HEK293 (cell line): ENCODE data around the gene EDIL3.

Source experiments
- CTCF ChIA-PET: fragments of 350-600 bp; formaldehyde crosslinking; extraction: SDS; loops from one replicate; lab custom pipeline; 2021; ENCODE audit warnings: antibody characterized with exemption; lab: Yijun Ruan, JAX
- POLR2A ChIA-PET: fragments of 300-600 bp; formaldehyde crosslinking; extraction: SDS; loops from one replicate; lab custom pipeline; 2020; ENCODE audit warnings: antibody characterized with exemption, inconsistent platforms; lab: Yijun Ruan, JAX
- H3K27ac ChIP-seq: fragments of 200-500 bp; sonication (Bioruptor generic); 2 replicates; pipeline ENCODE4 v1.5.1; 2014; ENCODE audit warnings: low read depth, low read length, control low read depth, inconsistent platforms; ENCODE audit errors: extremely low read depth
- H3K36me3 ChIP-seq, 2 experiments: fragments of 200-500 bp in 1 of 2; sonication (Bioruptor generic) in 1 of 2; 1 replicate in 1 of 2; 2 replicates in 1 of 2; pipeline ENCODE4 v1.5.1; 2014 to 2017; ENCODE audit warnings: inconsistent platforms in 2 of 2, low read length in 2 of 2; ENCODE audit not compliant: control insufficient read depth in 2 of 2, insufficient read depth in 1 of 2
- H3K4me1 ChIP-seq: fragments of 200-500 bp; sonication (Bioruptor generic); 2 replicates; pipeline ENCODE4 v1.5.1; 2014; ENCODE audit warnings: mild to moderate bottlenecking, low read length, inconsistent platforms; ENCODE audit not compliant: control insufficient read depth, insufficient read depth
- H3K4me3 ChIP-seq: 2 replicates; pipeline ENCODE4 v1.5.1; 2011; ENCODE audit warnings: low read depth, mild to moderate bottlenecking, control low read depth, low read length, moderate library complexity
- H3K9me3 ChIP-seq: fragments of 200-500 bp; sonication (Bioruptor generic); 2 replicates; pipeline ENCODE4 v1.5.1; 2014; ENCODE audit warnings: low read depth, low read length, inconsistent platforms; ENCODE audit not compliant: control insufficient read depth, insufficient read depth
- BCL11B ChIP-seq: fragments of 450-650 bp; formaldehyde crosslinking; IDR thresholded peaks from 2 replicates; pipeline ENCODE4 v1.5.1; 2016; ENCODE audit warnings: low read depth, missing biosample characterization, missing genetic modification characterization
- EGR2 ChIP-seq: fragments of 450-650 bp; formaldehyde crosslinking; IDR thresholded peaks from 2 replicates; pipeline ENCODE4 v1.5.1; 2016; ENCODE audit warnings: low read depth, missing biosample characterization, missing genetic modification characterization
- GLIS1 ChIP-seq: fragments of 450-650 bp; formaldehyde crosslinking; IDR thresholded peaks from 2 replicates; pipeline ENCODE4 v1.5.1; 2016; ENCODE audit warnings: missing biosample characterization, missing genetic modification characterization
- KLF16 ChIP-seq: fragments of 450-650 bp; formaldehyde crosslinking; IDR thresholded peaks from 2 replicates; pipeline ENCODE4 v1.5.1; 2017; ENCODE audit warnings: missing biosample characterization, missing genetic modification characterization
- KLF8 ChIP-seq: fragments of 450-650 bp; formaldehyde crosslinking; IDR thresholded peaks from 2 replicates; pipeline ENCODE4 v1.5.1; 2016; ENCODE audit warnings: missing biosample characterization, missing genetic modification characterization
- MYNN ChIP-seq: fragments of 450-650 bp; formaldehyde crosslinking; IDR thresholded peaks from 2 replicates; pipeline ENCODE4 v1.5.1; 2016; ENCODE audit warnings: missing biosample characterization, missing genetic modification characterization, borderline replicate concordance
- SCRT1 ChIP-seq: fragments of 450-650 bp; formaldehyde crosslinking; IDR thresholded peaks from 2 replicates; pipeline ENCODE4 v1.5.1; 2016; ENCODE audit warnings: missing biosample characterization, missing genetic modification characterization, borderline replicate concordance
- WT1 ChIP-seq: fragments of 450-650 bp; formaldehyde crosslinking; IDR thresholded peaks from 2 replicates; pipeline ENCODE4 v1.5.1; 2016; ENCODE audit warnings: missing biosample characterization, missing genetic modification characterization
- ZFP3 ChIP-seq: fragments of 450-650 bp; formaldehyde crosslinking; IDR thresholded peaks from 2 replicates; pipeline ENCODE4 v1.5.1; 2016; ENCODE audit warnings: low read depth, missing biosample characterization, missing genetic modification characterization
- ZNF121 ChIP-seq: fragments of 450-650 bp; formaldehyde crosslinking; IDR thresholded peaks from 2 replicates; pipeline ENCODE4 v1.5.1; 2016; ENCODE audit warnings: missing biosample characterization, missing genetic modification characterization
- ZNF211 ChIP-seq: fragments of 450-650 bp; formaldehyde crosslinking; IDR thresholded peaks from 2 replicates; pipeline ENCODE4 v1.5.1; 2016; ENCODE audit warnings: low read depth, missing biosample characterization, missing genetic modification characterization
- ZNF23 ChIP-seq: fragments of 450-650 bp; formaldehyde crosslinking; IDR thresholded peaks from 2 replicates; pipeline ENCODE4 v1.5.1; 2016; ENCODE audit warnings: missing biosample characterization, missing genetic modification characterization, borderline replicate concordance
- ZNF366 ChIP-seq: fragments of 450-650 bp; formaldehyde crosslinking; conservative IDR thresholded peaks from 2 replicates; pipeline ENCODE4 v1.5.1; 2016; ENCODE audit warnings: missing biosample characterization, missing genetic modification characterization
- ZNF37A ChIP-seq: fragments of 450-650 bp; IDR thresholded peaks from 2 replicates; pipeline ENCODE4 v1.5.1; 2018; ENCODE audit warnings: missing biosample characterization, missing genetic modification characterization
- ZNF629 ChIP-seq: fragments of 450-650 bp; formaldehyde crosslinking; IDR thresholded peaks from 2 replicates; pipeline ENCODE4 v1.5.1; 2017; ENCODE audit warnings: missing biosample characterization, missing genetic modification characterization
- ZNF658 ChIP-seq: fragments of 450-650 bp; formaldehyde crosslinking; IDR thresholded peaks from 2 replicates; pipeline ENCODE4; 2016; ENCODE audit warnings: missing biosample characterization, missing genetic modification characterization
- TF ChIP-seq, protein P1 (sequence below): fragments of 450-650 bp; formaldehyde crosslinking; IDR thresholded peaks from 2 replicates; pipeline ENCODE4 v1.5.1; 2017; ENCODE audit warnings: missing biosample characterization, mild to moderate bottlenecking, missing genetic modification characterization, moderate library complexity
- TF ChIP-seq, protein P2 (sequence below): fragments of 450-650 bp; formaldehyde crosslinking; IDR thresholded peaks from 2 replicates; pipeline ENCODE4 v1.5.1; 2016; ENCODE audit warnings: missing biosample characterization, missing genetic modification characterization
- TF ChIP-seq, protein P3 (sequence below): fragments of 450-650 bp; formaldehyde crosslinking; IDR thresholded peaks from 2 replicates; pipeline ENCODE4 v1.5.1; 2016; ENCODE audit warnings: missing biosample characterization, missing genetic modification characterization
- TF ChIP-seq, protein P4 (sequence below): fragments of 450-650 bp; formaldehyde crosslinking; IDR thresholded peaks from 2 replicates; pipeline ENCODE4 v1.5.1; 2016; ENCODE audit warnings: missing biosample characterization, missing genetic modification characterization
- TF ChIP-seq, protein P5 (sequence below): fragments of 450-650 bp; formaldehyde crosslinking; IDR thresholded peaks from 2 replicates; pipeline ENCODE4 v1.5.1; 2016; ENCODE audit warnings: missing biosample characterization, missing genetic modification characterization
- TF ChIP-seq, protein P6 (sequence below): fragments of 450-650 bp; formaldehyde crosslinking; IDR thresholded peaks from 2 replicates; pipeline ENCODE4 v1.5.1; 2017; ENCODE audit warnings: missing biosample characterization, missing genetic modification characterization

EDIL3 gene

DNA sequence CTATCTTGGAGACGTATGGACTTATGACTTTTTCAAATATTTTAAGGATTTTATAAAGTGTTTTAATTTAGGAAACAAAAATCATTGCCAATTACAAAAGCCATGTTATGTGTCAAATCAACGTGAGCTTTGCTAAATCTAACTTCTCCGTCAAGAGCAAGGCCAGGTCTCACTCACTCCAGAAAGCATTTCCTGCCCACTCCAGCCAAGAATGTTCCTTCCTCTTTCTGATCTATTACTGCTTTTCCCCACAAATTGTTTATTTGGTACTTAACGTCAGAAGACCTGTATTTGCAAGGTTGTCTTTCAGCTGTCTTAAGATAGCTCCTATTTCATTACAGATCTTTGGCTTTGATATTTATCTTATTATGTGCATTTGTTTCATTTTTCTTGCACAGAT is 470.5 kb downstream of the EDIL3 start:
- ChIA-PET POLR2A (no interaction called here), CTCF (interaction anchor here (8.0 kb wide), 1 partner anchor 12 kb away, joined by 61 read pairs; no protein-coding TSS in a partner anchor)
- H3K4me1 ChIP-seq: no peaks in the 10 kb centered on the region
- H3K9me3 ChIP-seq: no peaks in the 10 kb centered on the region
- H3K4me3 ChIP-seq: no peak overlapping the region
- no peak for TF ChIP-seq EGR2 (tag by site-specific recombination)
- no peak overlapping the region for H3K27ac ChIP-seq
- H3K36me3 ChIP-seq: no peaks in the 10 kb centered on the region

DNA sequence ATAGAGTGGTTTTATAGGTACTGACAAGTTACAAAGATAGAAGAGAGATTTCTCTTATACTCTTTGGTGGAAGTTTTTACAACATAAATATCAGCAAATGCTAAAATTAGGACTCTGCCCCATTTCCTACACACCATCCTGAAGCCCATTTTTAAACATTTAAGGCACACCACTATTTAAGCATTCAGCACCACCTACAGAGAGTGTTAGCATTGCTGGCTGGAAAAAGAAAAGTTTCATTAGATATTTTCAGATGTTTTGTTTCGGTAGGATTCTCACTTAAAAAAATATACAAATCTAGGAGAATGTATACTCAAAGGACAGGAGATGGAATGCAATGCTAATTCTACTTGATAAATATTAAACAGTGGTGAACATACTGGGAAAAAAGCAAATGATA is 471.1 kb downstream of the EDIL3 start:
- no peaks in the 10 kb centered on the region for H3K36me3 ChIP-seq
- no peak overlapping the region for H3K27ac ChIP-seq
- TF ChIP-seq ZFP3 (no peak), ZNF366 (tag by site-specific recombination) (no peak), ZNF658 (tag by site-specific recombination) (no peak), ZNF37A (no peak), ZNF121 (tag by site-specific recombination) (no peak), ZNF211 (tag by site-specific recombination) (no peak), BCL11B (no peak), ZNF23 (tag by site-specific recombination) (no peak), MYNN (tag by site-specific recombination) (no peak), WT1 (tag by site-specific recombination) (no peak)
- TF ChIP-seq, protein P1, sequence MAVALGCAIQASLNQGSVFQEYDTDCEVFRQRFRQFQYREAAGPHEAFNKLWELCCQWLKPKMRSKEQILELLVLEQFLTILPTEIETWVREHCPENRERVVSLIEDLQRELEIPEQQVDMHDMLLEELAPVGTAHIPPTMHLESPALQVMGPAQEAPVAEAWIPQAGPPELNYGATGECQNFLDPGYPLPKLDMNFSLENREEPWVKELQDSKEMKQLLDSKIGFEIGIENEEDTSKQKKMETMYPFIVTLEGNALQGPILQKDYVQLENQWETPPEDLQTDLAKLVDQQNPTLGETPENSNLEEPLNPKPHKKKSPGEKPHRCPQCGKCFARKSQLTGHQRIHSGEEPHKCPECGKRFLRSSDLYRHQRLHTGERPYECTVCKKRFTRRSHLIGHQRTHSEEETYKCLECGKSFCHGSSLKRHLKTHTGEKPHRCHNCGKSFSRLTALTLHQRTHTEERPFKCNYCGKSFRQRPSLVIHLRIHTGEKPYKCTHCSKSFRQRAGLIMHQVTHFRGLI: no peak
- TF ChIP-seq, protein P2, sequence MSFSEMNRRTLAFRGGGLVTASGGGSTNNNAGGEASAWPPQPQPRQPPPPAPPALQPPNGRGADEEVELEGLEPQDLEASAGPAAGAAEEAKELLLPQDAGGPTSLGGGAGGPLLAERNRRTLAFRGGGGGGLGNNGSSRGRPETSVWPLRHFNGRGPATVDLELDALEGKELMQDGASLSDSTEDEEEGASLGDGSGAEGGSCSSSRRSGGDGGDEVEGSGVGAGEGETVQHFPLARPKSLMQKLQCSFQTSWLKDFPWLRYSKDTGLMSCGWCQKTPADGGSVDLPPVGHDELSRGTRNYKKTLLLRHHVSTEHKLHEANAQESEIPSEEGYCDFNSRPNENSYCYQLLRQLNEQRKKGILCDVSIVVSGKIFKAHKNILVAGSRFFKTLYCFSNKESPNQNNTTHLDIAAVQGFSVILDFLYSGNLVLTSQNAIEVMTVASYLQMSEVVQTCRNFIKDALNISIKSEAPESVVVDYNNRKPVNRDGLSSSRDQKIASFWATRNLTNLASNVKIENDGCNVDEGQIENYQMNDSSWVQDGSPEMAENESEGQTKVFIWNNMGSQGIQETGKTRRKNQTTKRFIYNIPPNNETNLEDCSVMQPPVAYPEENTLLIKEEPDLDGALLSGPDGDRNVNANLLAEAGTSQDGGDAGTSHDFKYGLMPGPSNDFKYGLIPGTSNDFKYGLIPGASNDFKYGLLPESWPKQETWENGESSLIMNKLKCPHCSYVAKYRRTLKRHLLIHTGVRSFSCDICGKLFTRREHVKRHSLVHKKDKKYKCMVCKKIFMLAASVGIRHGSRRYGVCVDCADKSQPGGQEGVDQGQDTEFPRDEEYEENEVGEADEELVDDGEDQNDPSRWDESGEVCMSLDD (tag by site-specific recombination): no peak
- TF ChIP-seq, protein P3, sequence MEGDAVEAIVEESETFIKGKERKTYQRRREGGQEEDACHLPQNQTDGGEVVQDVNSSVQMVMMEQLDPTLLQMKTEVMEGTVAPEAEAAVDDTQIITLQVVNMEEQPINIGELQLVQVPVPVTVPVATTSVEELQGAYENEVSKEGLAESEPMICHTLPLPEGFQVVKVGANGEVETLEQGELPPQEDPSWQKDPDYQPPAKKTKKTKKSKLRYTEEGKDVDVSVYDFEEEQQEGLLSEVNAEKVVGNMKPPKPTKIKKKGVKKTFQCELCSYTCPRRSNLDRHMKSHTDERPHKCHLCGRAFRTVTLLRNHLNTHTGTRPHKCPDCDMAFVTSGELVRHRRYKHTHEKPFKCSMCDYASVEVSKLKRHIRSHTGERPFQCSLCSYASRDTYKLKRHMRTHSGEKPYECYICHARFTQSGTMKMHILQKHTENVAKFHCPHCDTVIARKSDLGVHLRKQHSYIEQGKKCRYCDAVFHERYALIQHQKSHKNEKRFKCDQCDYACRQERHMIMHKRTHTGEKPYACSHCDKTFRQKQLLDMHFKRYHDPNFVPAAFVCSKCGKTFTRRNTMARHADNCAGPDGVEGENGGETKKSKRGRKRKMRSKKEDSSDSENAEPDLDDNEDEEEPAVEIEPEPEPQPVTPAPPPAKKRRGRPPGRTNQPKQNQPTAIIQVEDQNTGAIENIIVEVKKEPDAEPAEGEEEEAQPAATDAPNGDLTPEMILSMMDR (tag by site-specific recombination): no peak
- no peak overlapping the region for H3K4me3 ChIP-seq
- ChIA-PET CTCF (interaction anchor here (8.0 kb wide), 1 partner anchor 13 kb away, joined by 61 read pairs; no protein-coding TSS in a partner anchor), POLR2A (no interaction called here)
- H3K9me3 ChIP-seq: no peaks in the 10 kb centered on the region
- H3K4me1 ChIP-seq: no peaks in the 10 kb centered on the region

DNA sequence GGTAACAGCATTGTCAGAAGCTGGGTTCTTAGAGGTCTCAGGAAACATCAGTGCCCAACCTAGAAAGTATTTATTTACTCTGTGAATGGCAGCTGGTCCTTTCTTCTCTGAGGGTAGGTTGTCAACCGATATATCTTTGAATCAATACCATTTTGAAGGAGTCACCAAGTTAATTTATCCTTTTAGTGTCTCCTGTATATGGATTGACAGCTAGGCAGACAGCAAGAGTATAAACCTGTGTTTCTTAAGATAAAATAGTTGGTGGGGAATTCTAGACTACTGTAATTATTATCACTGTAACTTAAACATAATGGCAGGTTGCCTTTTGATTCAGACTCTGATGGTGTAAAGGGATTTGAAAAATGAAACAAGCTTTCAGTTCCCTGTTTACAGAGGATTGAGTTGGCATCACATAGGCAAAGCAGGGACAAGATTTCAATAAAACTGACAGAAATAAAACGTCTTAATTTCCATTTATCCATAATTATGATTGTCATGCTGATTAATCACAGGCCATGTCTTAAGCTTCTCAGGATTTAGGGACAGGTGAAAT is 473.2 kb downstream of the EDIL3 start:
- ChIA-PET POLR2A (no interaction called here), CTCF (interaction anchor here (0.7 to 8.0 kb wide), 2 partner anchors 15 to 40 kb away, joined by 4 to 61 read pairs; no protein-coding TSS in a partner anchor)
- Histone ChIP-seq H3K36me3 (no peaks in the 10 kb centered on the region), H3K4me1 (no peaks in the 10 kb centered on the region), H3K9me3 (no peaks in the 10 kb centered on the region), H3K4me3 (no peak overlapping the region), H3K27ac (no peak overlapping the region)
- TF ChIP-seq, protein P4, sequence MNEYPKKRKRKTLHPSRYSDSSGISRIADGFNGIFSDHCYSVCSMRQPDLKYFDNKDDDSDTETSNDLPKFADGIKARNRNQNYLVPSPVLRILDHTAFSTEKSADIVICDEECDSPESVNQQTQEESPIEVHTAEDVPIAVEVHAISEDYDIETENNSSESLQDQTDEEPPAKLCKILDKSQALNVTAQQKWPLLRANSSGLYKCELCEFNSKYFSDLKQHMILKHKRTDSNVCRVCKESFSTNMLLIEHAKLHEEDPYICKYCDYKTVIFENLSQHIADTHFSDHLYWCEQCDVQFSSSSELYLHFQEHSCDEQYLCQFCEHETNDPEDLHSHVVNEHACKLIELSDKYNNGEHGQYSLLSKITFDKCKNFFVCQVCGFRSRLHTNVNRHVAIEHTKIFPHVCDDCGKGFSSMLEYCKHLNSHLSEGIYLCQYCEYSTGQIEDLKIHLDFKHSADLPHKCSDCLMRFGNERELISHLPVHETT: no peak
- TF ChIP-seq KLF8 (tag by site-specific recombination) (no peak), KLF16 (tag by site-specific recombination) (no peak), GLIS1 (tag by site-specific recombination) (no peak), ZNF629 (no peak), SCRT1 (tag by site-specific recombination) (no peak)
- TF ChIP-seq, protein P5, sequence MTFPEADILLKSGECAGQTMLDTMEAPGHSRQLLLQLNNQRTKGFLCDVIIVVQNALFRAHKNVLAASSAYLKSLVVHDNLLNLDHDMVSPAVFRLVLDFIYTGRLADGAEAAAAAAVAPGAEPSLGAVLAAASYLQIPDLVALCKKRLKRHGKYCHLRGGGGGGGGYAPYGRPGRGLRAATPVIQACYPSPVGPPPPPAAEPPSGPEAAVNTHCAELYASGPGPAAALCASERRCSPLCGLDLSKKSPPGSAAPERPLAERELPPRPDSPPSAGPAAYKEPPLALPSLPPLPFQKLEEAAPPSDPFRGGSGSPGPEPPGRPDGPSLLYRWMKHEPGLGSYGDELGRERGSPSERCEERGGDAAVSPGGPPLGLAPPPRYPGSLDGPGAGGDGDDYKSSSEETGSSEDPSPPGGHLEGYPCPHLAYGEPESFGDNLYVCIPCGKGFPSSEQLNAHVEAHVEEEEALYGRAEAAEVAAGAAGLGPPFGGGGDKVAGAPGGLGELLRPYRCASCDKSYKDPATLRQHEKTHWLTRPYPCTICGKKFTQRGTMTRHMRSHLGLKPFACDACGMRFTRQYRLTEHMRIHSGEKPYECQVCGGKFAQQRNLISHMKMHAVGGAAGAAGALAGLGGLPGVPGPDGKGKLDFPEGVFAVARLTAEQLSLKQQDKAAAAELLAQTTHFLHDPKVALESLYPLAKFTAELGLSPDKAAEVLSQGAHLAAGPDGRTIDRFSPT (tag by site-specific recombination): no peak
- TF ChIP-seq, protein P6, sequence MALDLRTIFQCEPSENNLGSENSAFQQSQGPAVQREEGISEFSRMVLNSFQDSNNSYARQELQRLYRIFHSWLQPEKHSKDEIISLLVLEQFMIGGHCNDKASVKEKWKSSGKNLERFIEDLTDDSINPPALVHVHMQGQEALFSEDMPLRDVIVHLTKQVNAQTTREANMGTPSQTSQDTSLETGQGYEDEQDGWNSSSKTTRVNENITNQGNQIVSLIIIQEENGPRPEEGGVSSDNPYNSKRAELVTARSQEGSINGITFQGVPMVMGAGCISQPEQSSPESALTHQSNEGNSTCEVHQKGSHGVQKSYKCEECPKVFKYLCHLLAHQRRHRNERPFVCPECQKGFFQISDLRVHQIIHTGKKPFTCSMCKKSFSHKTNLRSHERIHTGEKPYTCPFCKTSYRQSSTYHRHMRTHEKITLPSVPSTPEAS: no peak
